LNCAP (cell line): Measurements from ENCODE around the gene NOL4L.

Experiments used
- CTCF ChIP-seq: fragments of 450-650 bp; IDR thresholded peaks from 2 replicates; pipeline ENCODE4 v1.5.1; 2017; ENCODE audit warnings: mild to moderate bottlenecking

NOL4L gene

GRCh38 chr20:32460231-32460630 is 124.9 kb downstream of the NOL4L start:
- TF ChIP-seq CTCF, result no peak

- no peak for TF ChIP-seq CTCF
Observed at GRCh38 chr20:32458837-32459220, 126.3 kb downstream of the NOL4L start.

GRCh38 chr20:32458061-32458836 is 126.9 kb downstream of the NOL4L start:
- no peak for TF ChIP-seq CTCF

- TF ChIP-seq CTCF, result no peak
Observed at GRCh38 chr20:32457479-32457986, 127.6 kb downstream of the NOL4L start.

- peak; percentile 97 for TF ChIP-seq CTCF
Observed at GRCh38 chr20:32456869-32457478, 128.2 kb downstream of the NOL4L start.

GRCh38 chr20:32455901-32456701 is 129.0 kb downstream of the NOL4L start:
- no peak for TF ChIP-seq CTCF

- no peak for TF ChIP-seq CTCF
Observed at GRCh38 chr20:32455171-32455900, 129.8 kb downstream of the NOL4L start.
